Endothelial cell of umbilical vein (primary cell): ENCODE data around the gene CD2BP2. TPM values are rescaled to one million over a fixed set of nuclear protein-coding genes. Genes with fewer than 3 reads are reported as not detected.

Experiments used
- BruUV-seq: library from RNA; stranded (reverse); fragments of 400-500 nt; replicated peaks from 2 replicates; lab custom pipeline; 2021; lab: Mats Ljungman, UMichigan
- CTCF ChIA-PET: fragments of 300-600, 350-600 bp; sonication (Branson Sonifier 250); formaldehyde crosslinking; loops from one replicate; lab custom pipeline; 2021; ENCODE audit warnings: antibody characterized with exemption, inconsistent platforms; lab: Charles Lee
- POLR2A ChIA-PET: fragments of 300-600, 350-600 bp; sonication (Branson Sonifier 250); formaldehyde crosslinking; loops from one replicate; lab custom pipeline; 2021; ENCODE audit warnings: antibody characterized with exemption, inconsistent platforms; lab: Charles Lee
- DNase-seq: peaks from one replicate; pipeline ENCODE4 v3.0.0-alpha.2; 2011; ENCODE audit warnings: low read depth, low spot score
- FAIRE-seq: peaks from 2 replicates; lab custom pipeline; 2011; peaks lifted over from hg19 to GRCh38; lab: Jason Lieb, UNC
- H2AFZ ChIP-seq: 2 replicates; pipeline ENCODE4 v1.6.0; 2012; ENCODE audit warnings: low read depth, low read length, control low read depth, inconsistent platforms
- H3K27ac ChIP-seq: 2 replicates; pipeline ENCODE4 v1.5.1; 2011; ENCODE audit warnings: low read depth, mild to moderate bottlenecking, control low read depth, low read length, moderate library complexity; ENCODE audit not compliant: insufficient read depth
- H3K27me3 ChIP-seq, 2 experiments: 2 replicates each; pipeline versions ENCODE4 v1.6.0 to v1.6.1; 2011; ENCODE audit warnings: low read length in 2 of 2, mixed read lengths in 1 of 2; ENCODE audit not compliant: control insufficient read depth in 2 of 2, insufficient read depth in 2 of 2
- H3K36me3 ChIP-seq, 2 experiments: 2 replicates in 1 of 2; 3 replicates in 1 of 2; pipeline ENCODE4 v1.5.1; 2011; ENCODE audit warnings: low read length in 2 of 2, mild to moderate bottlenecking in 1 of 2, moderate library complexity in 1 of 2; ENCODE audit not compliant: control insufficient read depth in 2 of 2, insufficient read depth in 2 of 2; ENCODE audit errors: extremely low read depth in 1 of 2
- H3K4me1 ChIP-seq: 3 replicates; pipeline ENCODE4 v1.5.1; 2011; ENCODE audit warnings: mild to moderate bottlenecking, low read length; ENCODE audit not compliant: control insufficient read depth, insufficient read depth; ENCODE audit errors: extremely low read depth
- H3K4me2 ChIP-seq: 2 replicates; pipeline ENCODE4 v1.6.1; 2011; ENCODE audit warnings: low read length, control low read depth, mixed read lengths; ENCODE audit not compliant: insufficient read depth
- H3K4me3 ChIP-seq, 3 experiments: fragments of 200-600 bp in 1 of 3; sonication (generic), shearing (Covaris generic) in 1 of 3; replicated peaks in 1 of 3; 2 replicates each; pipeline ENCODE4 v1.5.1; 2011 to 2016; ENCODE audit warnings: control low read depth in 3 of 3, low read length in 3 of 3, mild to moderate bottlenecking in 2 of 3, inconsistent platforms in 1 of 3, low read depth in 1 of 3, moderate library complexity in 1 of 3; ENCODE audit not compliant: insufficient read depth in 1 of 3
- H3K79me2 ChIP-seq: 2 replicates; pipeline ENCODE4 v1.6.0; 2012; ENCODE audit warnings: low read length, inconsistent platforms; ENCODE audit not compliant: control insufficient read depth, insufficient read depth
- H3K9ac ChIP-seq: replicated peaks from 2 replicates; pipeline ENCODE3; 2011; ENCODE audit warnings: low read length, control low read depth; ENCODE audit not compliant: insufficient read depth; ENCODE audit errors: extremely low read depth
- H3K9me1 ChIP-seq: replicated peaks from 3 replicates; pipeline ENCODE4 v1.6.0; 2011; ENCODE audit warnings: mild to moderate bottlenecking, low read length; ENCODE audit not compliant: control insufficient read depth, insufficient read depth; ENCODE audit errors: extremely low read depth
- H3K9me3 ChIP-seq: replicated peaks from 2 replicates; pipeline ENCODE4 v1.5.1; 2012; ENCODE audit warnings: low read length, inconsistent platforms; ENCODE audit not compliant: control insufficient read depth, insufficient read depth
- H4K20me1 ChIP-seq: replicated peaks from 2 replicates; pipeline ENCODE3; 2011; ENCODE audit warnings: mild to moderate bottlenecking, low read length; ENCODE audit not compliant: control insufficient read depth, insufficient read depth; ENCODE audit errors: extremely low read depth
- EZH2 ChIP-seq: IDR thresholded peaks from 2 replicates; pipeline ENCODE4 v1.6.1; 2012; ENCODE audit warnings: borderline replicate concordance, low read depth, mild to moderate bottlenecking, moderate library complexity, low read length, inconsistent platforms; ENCODE audit not compliant: severe bottlenecking
- FOS ChIP-seq: IDR thresholded peaks from 2 replicates; pipeline ENCODE4 v1.6.1; 2011; ENCODE audit warnings: mild to moderate bottlenecking, low read length, moderate library complexity, borderline replicate concordance; ENCODE audit not compliant: insufficient read depth
- GATA2 ChIP-seq: IDR thresholded peaks from 2 replicates; pipeline ENCODE4 v1.7.0; 2011; ENCODE audit warnings: low read depth, mild to moderate bottlenecking, moderate library complexity, mixed read lengths, low read length; ENCODE audit not compliant: insufficient read length, insufficient read depth
- JUN ChIP-seq: IDR thresholded peaks from 2 replicates; pipeline ENCODE4 v1.6.1; 2011; ENCODE audit warnings: borderline replicate concordance, low read depth; ENCODE audit not compliant: insufficient read length, insufficient read depth
- MYC ChIP-seq: IDR thresholded peaks from one replicate; pipeline ENCODE4 v1.6.1; 2011; ENCODE audit warnings: mild to moderate bottlenecking, low read depth, low read length
- POLR2A ChIP-seq: IDR thresholded peaks from 2 replicates; pipeline ENCODE4 v1.6.1; 2012; ENCODE audit warnings: low read depth, mild to moderate bottlenecking, control low read depth, low read length
- POLR2AphosphoS5 ChIP-seq: IDR thresholded peaks from 2 replicates; pipeline ENCODE4 v1.6.1; 2012; ENCODE audit warnings: low read depth, mild to moderate bottlenecking, control low read depth, low read length, moderate library complexity; ENCODE audit not compliant: insufficient read depth
- dilution Hi-C: fragments of 300-500 bp; cut with MboI; formaldehyde crosslinking; loops from one replicate; pipeline ENCODE4 v1.15.0; 2019; ENCODE audit warnings: low sequenced_read_pairs; ENCODE audit not compliant: extremely low pct_ligation_motif_present
- intact Hi-C: fragments of 100-400 bp; cut with micrococcal nuclease; formaldehyde crosslinking; loops from one replicate; pipeline ENCODE4 v1.10.0; 2022
- polyA plus RNA-seq, 4 experiments: library from polyadenylated mRNA; depleted of rRNA in 3 of 4; stranded (reverse) in 3 of 4; unstranded in 1 of 4; fragments of >200 nt; gene quantifications; 2 replicates each; pipeline versions ENCODE4 v1.2.1 to v1.2.3, GENCODE V29; 2011 to 2012; ENCODE audit warnings: missing spikeins in 1 of 4
- total RNA-seq: library from RNA; stranded (reverse); gene quantifications from 2 replicates; pipeline ENCODE4 v1.2.3, GENCODE V29; 2021
- TF ChIP-seq, protein P1 (sequence below), 2 donors: IDR thresholded peaks; 1 replicate in 1 of 2; 2 replicates in 1 of 2; pipeline ENCODE4 v1.5.1; 2011; ENCODE audit warnings: low read length in 2 of 2, mild to moderate bottlenecking in 2 of 2, moderate library complexity in 2 of 2, control low read depth in 1 of 2, inconsistent platforms in 1 of 2, low read depth in 1 of 2; ENCODE audit not compliant: insufficient read depth in 1 of 2; ENCODE audit errors: extremely low read depth in 1 of 2
- TF ChIP-seq, protein P2 (sequence below): IDR thresholded peaks from 2 replicates; pipeline ENCODE4 v1.6.1; 2011; ENCODE audit not compliant: insufficient read depth, insufficient read length

The CD2BP2 gene
- total and polyA plus RNA-seq, 2 donors (not counting 3 experiments of a cell fraction or from before 2014, with no cell fraction given) = 47.2 to 75.7 TPM

DNA sequence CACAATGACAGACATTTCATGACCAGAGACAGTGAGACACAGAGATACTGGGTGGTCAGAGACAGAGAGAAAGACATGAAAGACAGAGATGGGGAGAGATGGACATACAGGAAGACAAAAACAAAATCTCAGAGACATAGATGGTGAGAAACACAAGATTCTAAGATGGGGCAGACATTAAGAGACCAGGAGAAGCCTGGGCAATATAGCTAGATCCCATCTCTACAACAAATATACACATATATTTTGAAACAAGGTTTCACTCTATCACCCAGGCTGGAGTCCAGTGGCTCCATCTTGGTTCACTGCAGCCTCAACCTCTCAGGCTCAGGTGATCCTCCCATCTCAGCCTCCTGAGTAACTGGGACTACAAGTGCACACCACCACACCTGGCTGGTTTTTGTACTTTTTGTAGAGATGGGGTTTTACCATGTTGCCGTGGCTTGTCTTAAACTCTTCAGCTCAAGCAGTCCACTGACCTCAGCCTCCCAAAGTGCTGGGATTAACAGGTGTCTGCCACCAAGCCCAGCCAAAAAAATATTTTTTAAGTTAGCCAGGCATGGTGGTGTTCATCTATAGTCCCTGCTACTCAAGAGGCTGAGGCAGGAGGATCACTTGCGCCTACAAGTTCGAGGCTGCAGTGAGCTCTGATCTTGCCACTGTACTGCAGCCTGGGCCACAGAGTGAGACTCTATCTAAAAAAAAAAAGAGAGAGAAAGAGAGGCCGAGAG lies 25.1 kb upstream of the CD2BP2 start:
- Histone ChIP-seq H3K4me2 (no peak overlapping the region), H3K4me1 (peaks cover 12% of the 10 kb centered on the region), H2AFZ (no peak overlapping the region), H3K9me3 (no peaks in the 10 kb centered on the region), H3K79me2 (no peaks in the 10 kb centered on the region), H3K36me3 (no peaks in the 10 kb centered on the region), H4K20me1 (no peaks in the 10 kb centered on the region), H3K27ac (no peak overlapping the region), H3K27me3 (no peaks in the 10 kb centered on the region), H3K4me3 (no peak overlapping the region), H3K9me1 (no peaks in the 10 kb centered on the region), H3K9ac (no peak overlapping the region)
- FAIRE-seq = no peak
- no peak for TF ChIP-seq POLR2A
- no peak for TF ChIP-seq POLR2AphosphoS5
- no peak for TF ChIP-seq GATA2
- TF ChIP-seq JUN = no peak
- TF ChIP-seq, protein P1, sequence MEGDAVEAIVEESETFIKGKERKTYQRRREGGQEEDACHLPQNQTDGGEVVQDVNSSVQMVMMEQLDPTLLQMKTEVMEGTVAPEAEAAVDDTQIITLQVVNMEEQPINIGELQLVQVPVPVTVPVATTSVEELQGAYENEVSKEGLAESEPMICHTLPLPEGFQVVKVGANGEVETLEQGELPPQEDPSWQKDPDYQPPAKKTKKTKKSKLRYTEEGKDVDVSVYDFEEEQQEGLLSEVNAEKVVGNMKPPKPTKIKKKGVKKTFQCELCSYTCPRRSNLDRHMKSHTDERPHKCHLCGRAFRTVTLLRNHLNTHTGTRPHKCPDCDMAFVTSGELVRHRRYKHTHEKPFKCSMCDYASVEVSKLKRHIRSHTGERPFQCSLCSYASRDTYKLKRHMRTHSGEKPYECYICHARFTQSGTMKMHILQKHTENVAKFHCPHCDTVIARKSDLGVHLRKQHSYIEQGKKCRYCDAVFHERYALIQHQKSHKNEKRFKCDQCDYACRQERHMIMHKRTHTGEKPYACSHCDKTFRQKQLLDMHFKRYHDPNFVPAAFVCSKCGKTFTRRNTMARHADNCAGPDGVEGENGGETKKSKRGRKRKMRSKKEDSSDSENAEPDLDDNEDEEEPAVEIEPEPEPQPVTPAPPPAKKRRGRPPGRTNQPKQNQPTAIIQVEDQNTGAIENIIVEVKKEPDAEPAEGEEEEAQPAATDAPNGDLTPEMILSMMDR (IDR thresholded peaks at IDR 0.05; ENCODE audit: extremely low read depth in 1 of 2, insufficient read depth in 1 of 2, low read depth in 1 of 2, low read length in 2 of 2) = no peak
- TF ChIP-seq, protein P2, sequence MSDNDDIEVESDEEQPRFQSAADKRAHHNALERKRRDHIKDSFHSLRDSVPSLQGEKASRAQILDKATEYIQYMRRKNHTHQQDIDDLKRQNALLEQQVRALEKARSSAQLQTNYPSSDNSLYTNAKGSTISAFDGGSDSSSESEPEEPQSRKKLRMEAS = no peak
- no peak for TF ChIP-seq MYC
- TF ChIP-seq FOS = no peak
- TF ChIP-seq EZH2 = no peak
- dilution Hi-C loops (no loop called here), intact Hi-C loops (no loop called here)
- DNase-seq = no peak
- CTCF ChIA-PET = interaction anchor here (1.3 kb wide), 1 partner anchor 16 kb away, joined by 3 read pairs; no protein-coding TSS in a partner anchor
- POLR2A ChIA-PET = no interaction called here
- BruUV-seq = no TSS peak
